Fibroblast of mammary gland (primary cell): ENCODE measurements around the gene CLCN6.

ENCODE experiments used
- DNase-seq: peaks from one replicate; pipeline ENCODE4 v3.0.0-alpha.2; 2010; ENCODE audit warnings: low read depth
- H3K4me3 ChIP-seq: 2 replicates; pipeline ENCODE4 v1.5.1; 2011; ENCODE audit warnings: low read depth, mild to moderate bottlenecking, low read length, moderate library complexity; ENCODE audit not compliant: control insufficient read depth
- TF ChIP-seq, protein P1 (sequence below): conservative IDR thresholded peaks from 2 replicates; pipeline ENCODE4 v1.5.1; 2011; ENCODE audit warnings: low read depth, low read length, inconsistent platforms; ENCODE audit not compliant: control insufficient read depth, insufficient read depth

Gene CLCN6

DNA sequence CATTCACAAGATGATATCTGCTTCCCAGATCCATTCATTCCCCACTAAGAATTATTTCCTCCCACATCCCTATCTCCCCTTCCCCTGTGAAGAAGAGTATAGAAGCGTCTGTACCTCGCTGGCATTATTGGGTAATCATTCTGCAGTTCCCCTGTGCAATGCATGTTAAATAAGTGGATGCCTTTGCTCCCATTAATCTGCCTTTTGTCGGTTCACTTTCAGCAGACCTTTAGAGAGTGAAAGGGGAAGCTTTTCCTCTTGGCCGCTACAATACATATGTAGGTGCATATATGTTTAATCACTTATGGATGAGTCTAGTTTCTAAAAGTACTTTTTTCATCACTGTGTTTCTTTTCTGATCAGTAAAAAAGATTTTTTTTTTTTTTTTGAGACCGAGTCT, 7.0 kb downstream of the CLCN6 start:
- TF ChIP-seq, protein P1, sequence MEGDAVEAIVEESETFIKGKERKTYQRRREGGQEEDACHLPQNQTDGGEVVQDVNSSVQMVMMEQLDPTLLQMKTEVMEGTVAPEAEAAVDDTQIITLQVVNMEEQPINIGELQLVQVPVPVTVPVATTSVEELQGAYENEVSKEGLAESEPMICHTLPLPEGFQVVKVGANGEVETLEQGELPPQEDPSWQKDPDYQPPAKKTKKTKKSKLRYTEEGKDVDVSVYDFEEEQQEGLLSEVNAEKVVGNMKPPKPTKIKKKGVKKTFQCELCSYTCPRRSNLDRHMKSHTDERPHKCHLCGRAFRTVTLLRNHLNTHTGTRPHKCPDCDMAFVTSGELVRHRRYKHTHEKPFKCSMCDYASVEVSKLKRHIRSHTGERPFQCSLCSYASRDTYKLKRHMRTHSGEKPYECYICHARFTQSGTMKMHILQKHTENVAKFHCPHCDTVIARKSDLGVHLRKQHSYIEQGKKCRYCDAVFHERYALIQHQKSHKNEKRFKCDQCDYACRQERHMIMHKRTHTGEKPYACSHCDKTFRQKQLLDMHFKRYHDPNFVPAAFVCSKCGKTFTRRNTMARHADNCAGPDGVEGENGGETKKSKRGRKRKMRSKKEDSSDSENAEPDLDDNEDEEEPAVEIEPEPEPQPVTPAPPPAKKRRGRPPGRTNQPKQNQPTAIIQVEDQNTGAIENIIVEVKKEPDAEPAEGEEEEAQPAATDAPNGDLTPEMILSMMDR: no peak
- DNase-seq: no peak
- no peak overlapping the region for H3K4me3 ChIP-seq

DNA sequence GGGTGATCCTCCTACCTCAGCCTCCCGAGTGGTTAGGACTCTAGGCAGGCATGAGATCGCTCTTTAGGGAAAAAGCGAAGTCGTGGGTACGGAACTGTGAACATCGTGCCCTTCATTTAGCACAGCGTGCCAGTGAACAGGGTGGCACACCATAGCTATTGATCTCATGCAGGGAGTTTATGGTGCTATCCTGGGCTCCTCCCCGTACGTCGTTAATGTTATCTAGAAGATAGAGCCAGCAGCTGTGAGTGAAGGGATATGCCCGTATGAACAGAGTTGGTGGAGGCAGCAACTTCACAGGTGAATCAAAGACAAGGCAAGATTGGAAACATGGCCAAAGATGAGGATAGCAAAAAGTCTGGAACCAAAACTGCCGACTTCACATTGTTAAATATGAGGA, 11.2 kb downstream of the CLCN6 start:
- DNase-seq: no peak
- TF ChIP-seq, protein P1: no peak
- no peak overlapping the region for H3K4me3 ChIP-seq

DNA sequence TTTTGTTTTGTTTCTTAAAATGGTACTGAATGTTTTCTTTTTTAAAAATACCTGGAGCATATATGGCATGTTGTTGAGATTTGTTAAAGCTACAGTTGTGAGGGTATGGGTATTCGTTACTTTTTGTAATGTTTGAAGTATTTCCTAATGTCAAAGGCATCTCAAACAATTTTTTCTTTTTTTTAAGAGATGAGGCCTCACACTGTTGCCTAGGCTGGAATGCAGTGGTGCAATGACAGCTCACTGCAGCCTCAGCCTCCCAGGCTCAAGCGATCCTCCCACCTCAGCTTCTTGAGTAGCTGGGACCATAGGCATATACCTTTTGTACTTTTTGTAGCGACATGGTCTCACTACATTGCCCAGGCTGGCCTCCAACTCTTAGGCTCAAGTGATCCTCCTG, 16.1 kb downstream of the CLCN6 start:
- DNase-seq: no peak
- no peak overlapping the region for H3K4me3 ChIP-seq
- TF ChIP-seq, protein P1: no peak

DNA sequence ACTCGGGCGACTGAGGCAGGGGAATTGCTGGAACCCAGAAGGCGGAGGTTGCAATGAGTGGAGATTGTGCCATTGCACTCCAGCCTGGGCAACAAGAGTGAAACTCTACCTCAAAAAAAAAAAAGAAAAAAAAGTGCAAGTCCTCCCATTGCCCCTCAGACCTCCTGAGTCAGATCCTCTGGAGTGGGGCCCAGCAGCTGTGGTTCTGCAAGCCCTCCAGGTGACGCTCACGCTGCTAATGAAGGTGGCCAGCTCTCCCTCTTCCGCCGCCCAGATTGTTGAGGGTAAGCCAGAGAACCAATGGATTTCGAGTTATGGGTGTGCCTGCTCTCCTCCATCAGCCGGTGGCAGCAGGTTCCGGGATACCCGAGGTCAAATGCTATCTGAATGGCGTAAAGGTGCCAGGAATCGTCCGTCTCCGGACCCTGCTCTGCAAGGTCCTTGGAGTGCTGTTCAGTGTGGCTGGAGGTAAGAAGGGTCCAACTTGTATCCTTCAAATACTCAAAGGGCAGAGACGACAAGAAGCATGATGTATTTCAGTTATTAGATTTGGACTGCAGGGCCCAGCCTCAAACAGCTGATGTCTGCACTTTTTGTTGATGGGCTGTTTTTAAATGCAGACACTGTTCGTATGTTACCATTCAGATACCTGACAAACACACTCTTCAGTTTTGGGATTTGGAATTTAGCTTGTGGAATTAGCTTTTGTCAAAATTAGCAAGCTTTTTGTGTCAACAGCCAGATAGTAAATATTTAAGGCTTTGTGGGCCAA, 17.6 kb downstream of the CLCN6 start:
- DNase-seq: no peak
- H3K4me3 ChIP-seq: no peak overlapping the region
- TF ChIP-seq, protein P1: no peak

DNA sequence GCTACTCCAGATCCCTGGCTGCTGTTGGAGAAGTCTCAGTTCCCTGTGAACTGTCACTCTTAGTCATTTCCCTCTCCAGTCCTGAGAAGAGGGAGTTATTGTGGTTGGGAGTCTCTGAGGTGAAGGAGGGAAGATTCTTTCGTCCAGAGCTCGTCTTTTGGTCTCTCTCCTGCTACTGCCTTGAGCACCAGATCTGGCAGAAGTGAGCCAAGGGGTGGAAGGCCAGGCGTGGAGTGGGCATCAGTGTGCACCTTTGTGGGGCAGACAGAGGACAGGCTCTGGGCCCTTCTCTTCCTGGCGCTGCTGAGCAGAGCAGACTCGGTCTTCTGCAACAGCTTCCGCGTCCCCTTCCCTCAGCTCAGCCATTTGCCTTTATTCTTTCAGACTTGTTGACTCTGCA, 19.1 kb downstream of the CLCN6 start:
- DNase-seq: no peak
- H3K4me3 ChIP-seq: no peak overlapping the region
- TF ChIP-seq, protein P1: no peak

DNA sequence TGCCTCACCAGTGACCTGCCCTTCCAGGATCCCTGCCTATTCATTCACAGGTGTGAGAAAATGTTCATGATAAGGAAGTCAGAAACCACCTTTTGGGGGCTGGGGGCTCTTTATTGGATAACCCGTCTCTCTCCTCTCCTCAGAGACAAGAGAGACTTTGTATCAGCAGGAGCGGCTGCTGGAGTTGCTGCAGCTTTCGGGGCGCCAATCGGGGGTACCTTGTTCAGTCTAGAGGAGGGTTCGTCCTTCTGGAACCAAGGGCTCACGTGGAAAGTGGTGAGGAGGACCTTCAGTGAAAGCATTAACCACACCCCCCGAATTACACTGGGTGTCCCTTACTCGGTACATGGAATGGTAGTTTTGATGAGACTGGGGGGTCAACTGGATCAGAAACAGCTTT, 21.0 kb downstream of the CLCN6 start:
- no peak for DNase-seq
- TF ChIP-seq, protein P1: no peak
- no peak overlapping the region for H3K4me3 ChIP-seq
